A549 treated with AZD9567 at 1 μM for 4 hours (cell line): ENCODE data around the gene ELOVL7. TPM values are rescaled to one million over a fixed set of nuclear protein-coding genes. Genes with fewer than 3 reads are reported as not detected.

Experiments
- total RNA-seq: library from RNA; stranded (reverse); fragments of 200-300 nt; extraction: Qiagen RNA extraction; gene quantifications from 5 replicates; pipeline ENCODE4 v1.2.3, GENCODE V29; 2022; ENCODE audit not compliant: insufficient read depth

The ELOVL7 gene
- total RNA-seq, result 9.8 to 12.0 TPM (median 11.1 TPM) in 5 replicates

DNA sequence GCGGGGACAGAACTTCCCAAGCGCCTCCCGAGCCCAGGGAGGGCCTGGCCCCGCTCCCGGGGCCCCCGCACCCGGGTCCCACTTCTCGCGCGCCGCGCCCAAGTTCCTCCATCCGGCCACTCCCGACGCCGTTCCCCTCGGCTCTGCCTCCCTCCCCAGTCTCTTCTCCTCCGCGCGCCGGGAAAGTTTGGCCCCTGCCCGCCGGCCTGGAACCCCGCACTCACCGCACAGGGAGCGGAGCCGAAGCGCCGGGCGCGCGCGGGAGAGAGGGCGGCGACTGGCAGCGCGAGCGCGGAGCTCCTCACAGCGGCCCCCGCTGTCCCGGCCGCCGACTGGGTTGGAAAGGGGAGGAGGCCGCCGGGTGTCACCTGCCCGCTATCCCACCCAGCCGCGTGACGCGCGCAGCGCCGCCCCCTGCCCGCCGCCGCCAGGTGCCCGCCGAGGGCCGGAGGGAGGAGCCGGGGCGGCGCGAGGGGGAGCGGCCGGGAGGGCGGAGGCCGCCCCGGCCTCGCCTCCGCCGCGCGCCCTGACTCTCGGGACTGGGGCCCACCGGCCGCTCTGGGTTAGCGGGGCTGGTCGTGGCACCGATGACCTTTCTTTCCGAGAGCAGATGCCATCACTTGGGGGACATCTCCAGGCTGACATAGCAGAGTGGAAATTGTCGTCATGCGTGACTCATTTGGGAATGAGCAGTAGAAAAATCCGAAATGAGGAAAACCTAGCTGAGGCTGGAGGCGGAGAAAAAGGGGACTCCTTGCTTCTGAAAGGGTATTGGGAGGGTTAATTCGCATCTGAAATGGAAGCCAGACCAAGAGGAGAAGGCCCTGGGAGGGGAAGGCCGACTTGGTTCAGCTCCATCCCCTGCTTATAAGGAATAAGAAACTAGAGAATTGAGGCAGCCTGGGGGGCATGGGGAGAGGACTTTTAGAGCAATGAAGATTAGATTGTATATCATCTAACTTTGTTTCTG is at the start of gene ELOVL7:
Gene ELOVL7 (minus strand): TSS at position 334 of the 970 bp plus-strand sequence. CDS start 56,872 bp downstream, outside the sequence.

Other genes starting within 250 kb of the ELOVL7 start
- gene DEPDC1B, start 144.1 kb downstream of the ELOVL7 start, total RNA-seq, result 12.6 to 18.9 TPM (median 16.4 TPM) in 5 replicates
- 6.9 to 15.9 TPM (median 13.2 TPM) in 5 replicates for gene ERCC8, start 100.8 kb upstream of the ELOVL7 start, total RNA-seq
- gene NDUFAF2, start 100.9 kb upstream of the ELOVL7 start, total RNA-seq, result 60.9 to 77.4 TPM (median 75.2 TPM) in 5 replicates